K562 (cell line): Measurements from ENCODE around the gene MVK. TPM values are rescaled to one million over a fixed set of nuclear protein-coding genes. Genes with fewer than 3 reads are reported as not detected.

Experiments
- ADNP ChIP-seq: fragments of 200-800 bp; sonication (Bioruptor generic); IDR thresholded peaks from 2 replicates; pipeline ENCODE4 v1.6.1; 2016; ENCODE audit warnings: missing genetic modification characterization, missing compliant biosample characterization
- JUND ChIP-seq, 2 experiments: IDR thresholded peaks; 2 replicates in 1 of 2; 3 replicates in 1 of 2; pipeline ENCODE4 v1.6.1; 2011; ENCODE audit warnings: borderline replicate concordance in 2 of 2, low read depth in 2 of 2, low read length in 2 of 2, improper control_type of control experiment in 1 of 2, missing biosample characterization in 1 of 2, missing genetic modification characterization in 1 of 2, missing genetic modification reagents in 1 of 2
- MGA ChIP-seq: fragments of 450-650 bp; IDR thresholded peaks from 2 replicates; pipeline ENCODE4 v1.6.1; 2016; ENCODE audit warnings: mild to moderate bottlenecking, moderate library complexity
- NCOA1 ChIP-seq: fragments of 450-650 bp; IDR thresholded peaks from 2 replicates; pipeline ENCODE4 v1.6.1; 2016; ENCODE audit warnings: low read depth
- NFXL1 ChIP-seq: fragments of 450-650 bp; formaldehyde crosslinking; IDR thresholded peaks from 2 replicates; pipeline ENCODE4 v1.4.0; 2021; ENCODE audit warnings: mild to moderate bottlenecking
- RBBP5 ChIP-seq: fragments of 200-600 bp; sonication (generic); IDR thresholded peaks from 2 replicates; pipeline ENCODE4 v1.6.1; 2012; ENCODE audit warnings: borderline replicate concordance, mild to moderate bottlenecking, low read length, control low read depth, inconsistent platforms; ENCODE audit not compliant: insufficient read depth, poor library complexity, severe bottlenecking
- SMAD2 ChIP-seq: fragments of 150-350 bp; IDR thresholded peaks from 2 replicates; pipeline ENCODE4 v1.6.1; 2014; ENCODE audit warnings: low read depth, mild to moderate bottlenecking, low read length
- SMARCE1 ChIP-seq: fragments of 450-650 bp; IDR thresholded peaks from 2 replicates; pipeline ENCODE4 v1.7.1; 2016; ENCODE audit warnings: mild to moderate bottlenecking
- SMC3 ChIP-seq: conservative IDR thresholded peaks from 2 replicates; pipeline ENCODE4 v1.6.1; 2011; ENCODE audit warnings: low read depth, low read length, improper control_type of control experiment; ENCODE audit not compliant: insufficient read depth
- TAF7 ChIP-seq: fragments of 450-650 bp; IDR thresholded peaks from 2 replicates; pipeline ENCODE4 v1.6.1; 2016; ENCODE audit warnings: missing genetic modification characterization, missing compliant biosample characterization
- TCF3 ChIP-seq: sonication (generic); formaldehyde crosslinking; IDR thresholded peaks from 2 replicates; pipeline ENCODE4 v1.4.0; 2020; ENCODE audit warnings: mild to moderate bottlenecking, missing genetic modification reagents
- ZNF121 ChIP-seq: sonication (generic); formaldehyde crosslinking; conservative IDR thresholded peaks from 2 replicates; pipeline ENCODE4 v1.8.0; 2022; ENCODE audit warnings: missing genetic modification reagents
- ZNF140 ChIP-seq: fragments of 250-450 bp; sonication (Bioruptor Pico); IDR thresholded peaks from 2 replicates; pipeline ENCODE4 v1.8.0; 2021; ENCODE audit warnings: moderate library complexity, mild to moderate bottlenecking, inconsistent platforms
- ZNF41 ChIP-seq: fragments of 250-450 bp; sonication (Bioruptor Pico); conservative IDR thresholded peaks from 2 replicates; pipeline ENCODE4 v1.4.0; 2020; ENCODE audit warnings: mild to moderate bottlenecking
- ZNF707 ChIP-seq: fragments of 250-450 bp; sonication (Bioruptor Pico); conservative IDR thresholded peaks from 2 replicates; pipeline ENCODE4 v1.8.0; 2022; ENCODE audit warnings: inconsistent platforms, mild to moderate bottlenecking, moderate library complexity
- ZNF76 ChIP-seq: fragments of 250-450 bp; sonication (Bioruptor Pico); IDR thresholded peaks from 2 replicates; pipeline ENCODE4 v1.4.0; 2020; ENCODE audit warnings: mild to moderate bottlenecking, moderate library complexity, borderline replicate concordance
- polyA plus RNA-seq, 8 experiments: library from polyadenylated mRNA; depleted of rRNA in 4 of 8; stranded (reverse) in 5 of 8; unstranded in 3 of 8; fragments of >200 nt; fragmentation: Nextera tagmentation in 2 of 8; fragmentation: Illumina TruSeq in 1 of 8; extraction: Ambion mirVana in 2 of 8; extraction: Trizol in 1 of 8; gene quantifications; 2 replicates each; pipeline versions ENCODE4 v1.2.1 to v1.2.3, GENCODE V29; 2011 to 2014; ENCODE audit warnings: inconsistent platforms in 1 of 8, missing spikeins in 1 of 8
- total RNA-seq, 7 experiments: library from RNA; depleted of rRNA in 6 of 7; stranded (reverse); fragments of >200 nt in 6 of 7; fragmentation: Illumina TruSeq in 2 of 7; extraction: Trizol in 2 of 7; gene quantifications; 2 replicates each; pipeline versions ENCODE4 v1.2.1 to v1.2.3, GENCODE V29; 2011 to 2021; ENCODE audit warnings: low replicate concordance in 1 of 7
- TF ChIP-seq, protein P1 (sequence below): sonication (generic); formaldehyde crosslinking; IDR thresholded peaks from 2 replicates; pipeline ENCODE4 v1.9.0; 2022; ENCODE audit warnings: mild to moderate bottlenecking, missing genetic modification reagents

Gene MVK
- total and polyA plus RNA-seq, 9 of the 15 experiments (the other 6 are each of a cell fraction or from before 2014, with no cell fraction given): 0.41 to 33.6 (median 18.8) TPM

GRCh38 chr12:109619002-109619604 is 45.5 kb downstream of the MVK start (continued):
- TF ChIP-seq MGA: peak; percentile 22; the same call in 1 of the 2 replicates
- no peak for TF ChIP-seq SMAD2
- TF ChIP-seq SMARCE1: no peak
- no peak for TF ChIP-seq ZNF707 (CRISPR knock-in tag)
- no peak for TF ChIP-seq JUND (IDR thresholded peaks at IDR 0.05; ENCODE audit: borderline replicate concordance, low read depth, low read length)
- TF ChIP-seq JUND (tag; IDR thresholded peaks at IDR 0.05; ENCODE audit: borderline replicate concordance, low read depth, low read length): peak; percentile 33; the same call in 1 of the 3 replicates
- no peak for TF ChIP-seq RBBP5
- no peak for TF ChIP-seq ZNF41
- TF ChIP-seq NFXL1 (CRISPR knock-in tag): no peak
- no peak for TF ChIP-seq ZNF76 (CRISPR knock-in tag)
- peak; percentile 55; the same call in 1 of the 2 replicates for TF ChIP-seq ADNP (tag)
- no peak for TF ChIP-seq ZNF121 (CRISPR knock-in tag)
- TF ChIP-seq ZNF140: no peak
- no peak for TF ChIP-seq TAF7
- no peak for TF ChIP-seq TCF3
- TF ChIP-seq SMC3: no peak
- TF ChIP-seq, protein P1, sequence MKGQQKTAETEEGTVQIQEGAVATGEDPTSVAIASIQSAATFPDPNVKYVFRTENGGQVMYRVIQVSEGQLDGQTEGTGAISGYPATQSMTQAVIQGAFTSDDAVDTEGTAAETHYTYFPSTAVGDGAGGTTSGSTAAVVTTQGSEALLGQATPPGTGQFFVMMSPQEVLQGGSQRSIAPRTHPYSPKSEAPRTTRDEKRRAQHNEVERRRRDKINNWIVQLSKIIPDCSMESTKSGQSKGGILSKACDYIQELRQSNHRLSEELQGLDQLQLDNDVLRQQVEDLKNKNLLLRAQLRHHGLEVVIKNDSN (CRISPR knock-in tag): peak; percentile 77
- TF ChIP-seq NCOA1: peak; percentile 79
